Activated naive CD8-positive, alpha-beta T cell treated with anti-CD3 and anti-CD28 coated beads, Interleukin-2, amount 50 U/mL, for 16 hours (primary cell): ENCODE results near the gene GNAZ.
"Not testable (repeated sequence)": the region's sequence is repeated elsewhere in the genome, so short reads cannot be mapped to it uniquely, and the experiment has no call there.

Experiments
- DNase-seq: peaks from one replicate; pipeline ENCODE4 v3.0.0-alpha.2; 2020; ENCODE audit warnings: low read depth, low spot score

Gene GNAZ

DNA sequence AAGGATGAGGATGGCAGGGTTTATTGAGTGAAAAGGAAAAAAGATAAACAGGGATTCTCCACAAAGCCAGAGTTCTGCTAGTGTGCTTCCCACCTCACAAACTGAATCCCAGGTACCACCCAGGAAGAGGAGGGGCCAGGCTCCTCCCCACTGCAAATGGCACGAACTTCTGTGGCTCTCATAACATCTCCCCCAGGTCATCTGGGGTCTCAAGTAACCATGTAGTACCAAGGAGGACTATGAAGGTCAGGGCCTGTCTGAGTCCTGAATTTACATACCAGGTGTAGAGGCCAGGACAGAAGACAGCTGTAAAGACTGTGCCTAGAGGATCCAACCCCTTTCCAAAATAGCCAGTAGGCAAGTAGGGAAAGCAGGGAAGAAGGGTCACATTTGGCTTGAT, 25.7 kb upstream of the GNAZ start:
- no peak for DNase-seq

DNA sequence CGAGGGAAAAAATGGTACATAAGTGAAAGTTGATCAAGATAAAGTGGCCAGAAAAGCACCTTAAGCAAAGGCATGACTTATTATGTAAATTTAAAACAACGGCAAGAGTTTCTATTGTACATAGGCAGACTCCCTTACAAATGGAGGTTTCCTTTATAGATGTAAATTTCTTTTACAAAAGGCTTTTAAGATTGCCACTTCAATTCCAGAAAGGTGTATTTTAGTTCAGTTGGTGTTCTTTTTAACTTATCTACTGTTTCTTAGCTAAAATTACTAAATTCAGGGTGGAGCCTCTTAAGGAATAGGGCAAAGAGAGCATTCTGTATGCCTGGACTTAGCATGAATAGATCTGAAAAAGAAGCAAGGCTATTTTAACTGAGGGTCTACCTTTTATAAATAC, 24.9 kb upstream of the GNAZ start:
- DNase-seq = no peak

DNA sequence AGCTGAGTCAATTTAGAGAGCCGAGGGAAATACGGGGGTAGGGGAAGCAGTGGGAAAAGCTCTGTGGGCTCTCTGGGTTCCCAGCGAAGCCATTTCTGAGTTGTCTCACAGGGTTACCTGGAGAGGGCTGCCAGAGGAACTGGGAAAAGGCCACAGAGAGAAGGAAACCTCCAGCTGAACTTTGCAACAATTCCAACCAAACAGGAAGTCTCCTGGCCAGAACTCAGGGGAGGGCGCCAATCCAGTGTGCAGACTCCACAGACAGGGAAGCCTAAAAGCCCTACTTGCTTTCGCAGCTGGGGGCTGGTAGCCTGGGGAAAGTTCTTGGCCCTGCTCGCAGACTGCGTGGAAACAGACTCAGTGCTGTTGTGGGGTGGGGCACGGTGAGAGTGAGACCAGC, 23.1 kb upstream of the GNAZ start:
- no peak for DNase-seq

DNA sequence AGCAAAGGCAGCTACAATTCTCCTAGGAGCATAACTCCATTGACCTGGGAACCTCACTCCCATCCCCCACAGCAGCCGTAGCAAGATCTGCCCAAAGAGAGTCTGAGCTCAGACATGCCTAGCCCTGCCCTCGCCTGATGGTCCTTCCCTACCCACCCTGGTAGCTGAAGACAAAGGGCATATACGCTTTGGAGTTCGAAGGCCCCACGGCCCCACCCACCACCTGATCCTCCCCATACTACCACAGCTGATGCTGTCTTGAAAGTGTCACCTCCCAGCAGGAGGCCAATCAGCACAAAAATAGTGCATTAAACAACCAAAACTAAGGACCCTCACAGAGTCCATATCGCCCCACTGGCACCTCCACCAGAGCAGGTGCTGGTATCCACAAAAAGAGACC, 22.6 kb upstream of the GNAZ start:
- DNase-seq = no peak

DNA sequence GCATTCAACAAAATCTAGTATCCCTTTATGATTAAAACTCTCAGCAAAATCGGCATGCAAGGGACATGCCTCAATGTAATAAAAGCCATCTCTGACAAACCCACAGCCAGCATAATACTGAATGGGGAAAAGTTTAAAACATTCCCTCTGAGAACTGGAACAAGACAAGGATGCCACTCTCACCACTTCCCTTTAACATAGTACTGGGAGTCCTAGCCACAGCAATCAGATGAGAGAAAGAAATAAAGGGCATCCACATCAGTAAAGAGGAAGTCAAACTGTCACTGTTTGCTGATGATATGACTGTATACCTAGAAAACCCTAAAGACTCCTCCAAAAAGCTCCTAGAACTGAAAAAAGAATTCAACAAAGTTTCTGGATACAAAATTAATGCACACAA, 19.8 kb upstream of the GNAZ start:
- not testable (repeated sequence) for DNase-seq

DNA sequence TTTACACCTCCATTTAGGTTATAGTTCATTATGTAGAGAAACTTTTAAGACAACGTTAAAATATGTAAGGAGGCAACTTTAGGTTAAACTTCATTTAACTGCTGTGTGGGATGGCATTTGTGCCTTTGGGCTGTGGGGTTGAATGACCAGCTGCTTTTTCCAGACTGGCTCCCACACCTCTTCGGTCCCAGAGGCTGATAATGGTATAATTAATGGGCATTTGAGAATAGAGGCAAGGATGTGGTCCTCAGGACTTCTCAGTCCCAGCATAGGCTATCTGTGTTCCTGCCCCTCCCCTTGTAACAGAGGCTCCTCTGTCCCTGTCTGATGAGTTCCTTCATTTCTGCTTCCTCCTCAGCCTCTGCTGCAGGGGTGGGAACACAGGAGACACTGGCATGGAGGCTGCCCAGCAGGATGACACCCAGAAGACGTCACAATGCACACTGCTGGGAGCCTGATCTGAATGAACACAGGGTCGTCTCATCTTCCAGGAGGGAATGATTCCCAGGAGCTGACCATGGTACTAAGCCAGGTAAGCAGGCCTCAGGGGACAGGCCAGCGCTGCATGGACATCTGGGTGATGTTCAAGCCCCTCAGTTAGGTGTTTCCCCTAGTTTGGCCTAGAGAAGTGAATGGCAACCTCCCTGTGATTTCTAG, 17.1 kb upstream of the GNAZ start:
- no peak for DNase-seq

DNA sequence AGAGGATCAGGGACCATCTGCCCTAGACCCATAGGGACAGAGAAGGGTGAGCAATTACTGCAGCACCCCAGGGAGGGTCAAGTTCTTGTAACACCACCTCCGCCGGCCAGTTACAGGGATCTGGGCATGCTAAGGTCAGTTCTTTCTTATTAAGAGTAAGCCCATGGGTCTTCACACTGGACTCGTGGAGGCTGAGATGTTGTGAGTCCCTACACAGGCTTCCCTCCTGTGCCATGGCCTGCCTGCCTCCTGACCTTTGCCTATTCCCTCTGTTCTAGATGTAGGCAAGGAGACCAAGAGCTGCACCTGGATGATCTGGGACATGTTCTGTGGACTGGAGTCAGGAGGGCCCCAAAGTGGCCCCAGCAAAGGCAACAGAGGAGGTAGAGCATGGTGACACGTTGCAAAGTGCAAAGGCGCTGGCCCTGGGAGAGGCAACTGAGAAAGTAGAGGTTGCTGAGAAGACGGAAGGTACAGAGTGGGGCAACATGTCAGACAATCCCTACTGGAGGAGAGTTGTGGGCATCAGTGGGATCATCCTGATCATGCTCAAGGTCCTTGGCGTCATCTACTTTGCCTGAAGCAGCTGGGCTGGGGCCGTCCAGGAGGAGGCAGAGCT, 16.3 kb upstream of the GNAZ start:
- no peak for DNase-seq

DNA sequence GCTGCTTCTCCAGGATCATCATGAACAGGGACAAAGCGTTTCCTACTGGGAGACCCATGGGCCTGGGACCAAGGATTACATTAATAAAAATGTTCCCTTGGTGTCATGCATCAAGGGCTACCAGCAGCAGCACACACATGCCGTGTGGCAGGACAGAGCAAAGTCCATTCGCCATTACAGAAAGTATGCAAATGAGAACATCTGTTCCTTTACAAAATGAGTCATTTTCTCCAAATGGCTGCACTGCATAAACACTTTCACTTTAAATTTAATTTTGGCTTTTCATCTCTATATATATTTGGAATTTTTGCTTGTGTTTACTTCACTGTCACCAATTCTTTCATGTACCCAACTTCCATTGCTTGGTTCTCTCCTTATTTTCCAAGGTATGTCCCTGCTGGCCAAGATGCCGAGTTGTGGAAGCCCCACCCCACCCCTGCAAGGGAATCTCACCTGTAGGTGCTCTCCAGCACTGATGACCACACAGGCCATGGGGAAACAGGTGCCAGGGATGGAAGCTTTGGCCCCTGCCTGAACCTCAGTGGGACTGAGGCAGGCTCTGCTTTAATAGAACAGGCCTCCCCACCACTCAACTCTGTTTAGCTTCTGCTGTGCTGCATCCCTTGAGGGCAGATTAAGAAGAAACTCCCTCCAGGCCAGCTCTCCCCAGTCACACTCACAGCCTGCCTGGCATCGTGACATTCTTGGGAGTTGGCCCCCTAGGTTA, 15.6 kb upstream of the GNAZ start:
- no peak for DNase-seq

DNA sequence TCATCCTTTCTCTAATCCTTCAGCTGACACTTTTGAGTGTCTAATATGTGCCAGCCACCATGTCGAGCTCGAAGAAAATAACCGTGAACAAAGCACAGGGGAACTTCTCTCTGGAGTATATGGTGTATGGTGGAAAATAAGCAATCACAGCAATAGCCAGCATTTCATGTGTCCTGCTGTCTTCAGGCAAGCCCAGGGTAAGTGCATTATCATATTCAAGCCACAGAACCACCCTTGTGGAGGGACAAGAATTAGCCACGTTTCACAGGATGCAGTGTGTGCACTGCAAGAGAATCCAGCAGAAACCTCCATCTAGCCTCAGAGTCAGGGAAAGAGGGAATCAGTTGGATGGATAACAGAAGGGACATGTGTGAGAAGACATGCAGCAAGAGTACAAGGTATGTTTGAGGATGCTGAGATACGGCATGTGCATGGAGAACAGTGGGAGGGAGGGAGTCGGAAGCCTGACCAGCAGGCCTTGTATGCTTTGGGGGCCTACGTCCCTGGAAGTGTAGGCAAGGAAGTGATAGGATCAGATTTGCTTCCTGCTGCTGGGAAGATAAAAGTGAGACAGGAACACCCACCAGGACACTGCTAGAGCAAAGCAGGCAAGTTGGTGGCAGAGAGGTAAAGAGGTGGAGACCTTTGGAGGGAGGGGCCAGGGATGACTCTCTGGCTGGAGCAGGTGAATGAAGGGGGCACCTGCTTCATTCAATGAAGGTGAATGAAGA, 14.7 kb upstream of the GNAZ start:
- no peak for DNase-seq

DNA sequence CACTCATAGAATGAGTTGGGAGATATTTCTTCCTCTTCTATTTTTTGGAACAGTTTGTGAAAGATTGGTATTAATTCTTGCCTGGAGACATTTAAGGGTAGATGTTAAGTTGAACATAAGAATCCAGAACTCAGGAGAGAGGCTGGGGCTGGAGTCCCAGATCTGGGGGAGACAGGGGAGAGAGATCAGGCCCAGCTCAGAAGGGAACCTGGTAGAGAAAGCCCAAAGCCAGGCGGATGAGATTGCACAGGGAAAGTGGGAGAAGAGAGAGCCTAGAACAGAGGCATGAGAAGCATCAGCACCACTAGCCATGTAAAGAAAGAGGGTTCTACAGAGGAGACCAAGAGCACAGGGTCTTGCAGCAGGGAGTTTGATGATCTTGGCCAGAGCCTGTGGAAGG, 13.0 kb upstream of the GNAZ start:
- no peak for DNase-seq

DNA sequence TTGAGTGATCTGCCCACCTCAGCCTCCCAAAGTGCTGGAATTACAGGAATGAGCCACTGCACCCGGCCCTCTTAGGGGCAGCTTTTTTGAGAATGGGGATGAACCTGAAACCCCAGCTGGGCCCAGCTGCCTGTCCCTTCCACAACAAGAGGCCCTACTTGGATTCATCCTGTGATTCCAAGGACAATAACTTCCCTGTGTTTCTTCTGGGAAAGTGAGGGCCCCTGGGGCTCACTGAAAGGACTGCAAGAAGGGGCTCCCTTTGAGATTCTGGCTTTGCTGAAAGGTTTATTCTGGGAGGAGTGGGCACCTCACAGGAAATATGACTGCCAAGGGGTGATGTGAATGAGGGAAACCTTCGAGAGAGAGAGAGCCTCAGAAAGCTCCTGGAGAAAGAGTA, 12.3 kb upstream of the GNAZ start:
- no peak for DNase-seq

DNA sequence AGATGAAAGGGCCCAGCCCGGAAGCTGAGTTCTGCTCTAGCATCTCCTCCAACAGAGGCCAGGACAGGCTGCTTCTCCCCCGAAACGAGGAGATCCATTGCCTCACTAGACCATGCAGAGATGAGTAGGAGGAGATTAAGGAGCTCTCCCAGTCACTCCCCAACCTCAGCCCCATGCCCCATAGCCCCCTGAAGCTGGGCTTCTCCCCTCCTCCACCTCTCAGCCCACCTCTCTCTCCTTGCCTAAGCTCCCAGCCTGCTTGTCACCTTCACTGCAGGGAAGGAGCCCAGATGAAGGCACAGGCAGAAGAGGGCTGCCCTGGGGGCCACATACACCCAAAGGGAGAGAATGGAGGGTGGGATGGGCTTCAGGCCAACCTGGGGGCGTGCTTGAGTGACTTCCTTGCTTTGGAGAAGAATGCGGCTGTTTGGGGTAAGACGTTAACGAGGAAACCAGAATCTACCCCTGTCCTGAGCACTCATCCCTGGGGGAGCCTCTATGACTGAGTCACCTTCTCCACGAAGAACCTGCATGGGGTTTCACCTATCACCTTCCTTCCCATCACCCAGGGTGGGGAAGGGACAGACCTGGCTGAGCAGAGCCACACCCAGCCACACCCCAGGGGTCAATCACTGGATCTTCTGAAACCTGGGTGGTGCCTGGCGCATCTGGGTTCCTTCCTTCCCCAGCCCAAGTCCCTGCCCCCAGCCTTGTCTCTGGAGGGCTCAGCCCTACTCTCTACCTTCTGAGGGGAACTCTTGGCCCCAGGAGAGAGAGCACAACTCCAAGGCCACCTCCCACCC, 11.6 kb upstream of the GNAZ start:
- DNase-seq = no peak

DNA sequence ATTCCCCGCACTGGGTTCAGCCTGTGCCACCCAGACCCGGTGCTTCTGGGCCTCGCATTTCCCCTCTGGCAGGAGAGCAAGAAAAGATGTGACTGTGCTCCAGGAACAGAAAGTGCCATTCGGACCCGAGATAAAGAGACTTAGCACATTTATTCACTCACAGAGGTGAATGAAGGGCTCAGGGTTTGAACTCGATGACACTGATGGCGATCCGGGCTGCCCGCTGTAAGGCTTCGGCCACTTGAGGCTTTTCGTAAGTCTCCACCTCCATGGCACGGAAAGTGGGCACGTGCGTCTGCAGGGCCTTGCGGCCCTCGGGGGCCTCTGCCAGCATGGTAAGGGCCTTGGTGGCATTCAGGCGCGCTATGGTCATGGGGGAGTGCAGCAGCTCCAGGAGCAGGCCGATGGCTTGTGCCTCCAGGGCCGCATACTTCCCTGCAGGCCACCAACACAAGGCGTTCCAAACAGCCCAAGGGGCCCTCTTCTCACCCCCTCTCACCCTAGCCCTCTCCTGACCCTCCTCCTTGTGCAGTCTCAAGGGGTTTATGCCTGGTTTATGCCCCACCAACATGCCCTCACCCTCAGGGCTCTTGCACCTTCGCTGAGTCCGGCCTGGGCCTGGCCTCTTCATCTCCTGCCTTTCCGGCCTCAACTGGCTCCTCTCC, 10.9 kb upstream of the GNAZ start:
- DNase-seq = no peak

DNA sequence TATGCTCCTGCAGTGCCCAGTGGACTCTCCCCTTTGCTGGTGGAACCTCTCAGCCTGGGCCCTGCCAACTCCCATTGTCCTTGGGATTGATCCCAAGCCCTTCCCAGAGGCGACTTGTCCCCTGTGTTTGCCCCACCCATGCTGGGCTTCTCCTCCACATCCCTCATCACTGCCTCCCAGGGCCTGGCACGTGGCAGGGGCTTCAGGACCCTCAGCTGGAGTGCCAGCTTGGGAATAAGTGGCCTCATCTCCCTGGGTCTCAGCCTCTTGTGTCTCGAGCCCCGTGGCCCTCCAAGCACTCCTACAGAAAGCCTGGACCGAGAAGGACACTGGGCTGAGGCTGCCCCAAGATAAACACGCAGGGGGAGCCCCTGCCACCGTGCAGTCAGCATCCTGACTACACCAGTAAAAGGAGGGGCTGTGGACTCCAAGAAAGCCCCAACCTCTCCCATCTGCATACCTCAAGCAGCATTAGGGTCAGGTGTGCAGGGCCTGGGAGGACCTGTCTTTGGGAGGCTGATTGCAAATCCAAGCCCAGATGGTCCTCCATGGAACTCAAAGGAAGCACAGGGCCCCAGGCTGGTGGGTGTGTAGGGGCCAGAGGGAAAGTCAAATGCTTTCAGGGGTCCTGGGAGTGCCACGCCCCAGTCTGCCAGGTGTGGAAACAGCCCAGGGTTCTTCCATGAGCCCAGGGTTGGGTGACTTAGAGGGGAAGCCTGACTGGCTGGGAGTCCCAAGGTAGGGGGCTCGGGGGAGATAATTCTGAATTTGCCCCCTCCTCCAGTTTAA, 9.5 kb upstream of the GNAZ start:
- DNase-seq = no peak

DNA sequence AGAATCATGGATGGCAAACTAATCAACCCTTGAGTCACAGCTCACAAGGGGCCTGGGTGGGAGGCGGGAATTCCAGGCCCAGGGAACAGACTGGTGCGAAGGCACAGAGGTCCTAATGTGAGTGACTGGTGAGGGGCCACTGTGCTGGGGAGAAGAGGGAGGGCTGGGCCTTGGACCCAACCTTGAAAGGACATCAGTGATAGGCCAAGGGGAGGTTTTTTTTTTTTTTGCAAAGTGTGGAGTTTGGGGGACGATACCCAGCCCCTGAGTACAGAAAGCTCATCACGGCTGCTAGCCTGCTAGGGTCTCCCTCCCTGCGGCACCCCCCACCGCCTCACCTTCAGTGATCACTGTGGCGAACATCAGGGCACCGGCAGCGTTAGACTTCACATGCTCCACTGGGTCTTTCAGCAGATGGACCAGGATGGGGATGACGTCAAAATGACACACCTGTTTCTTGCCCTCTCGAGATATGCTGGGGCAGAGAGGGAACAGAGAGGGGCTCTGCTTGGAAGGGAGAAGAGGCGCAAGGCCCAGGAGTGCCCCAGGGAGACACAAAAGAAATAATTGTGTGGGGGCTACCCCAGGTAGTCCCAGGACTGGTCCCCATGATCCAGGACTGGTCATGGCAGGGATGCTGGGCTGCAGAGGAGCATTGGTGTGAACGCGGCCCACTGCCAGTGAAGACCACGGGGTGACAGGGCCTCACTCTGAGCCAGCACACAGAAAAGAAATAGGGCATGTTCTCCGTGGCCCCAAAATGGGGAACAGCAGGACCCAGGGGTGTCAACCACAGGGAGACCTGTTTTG, 8.6 kb upstream of the GNAZ start:
- DNase-seq = no peak

DNA sequence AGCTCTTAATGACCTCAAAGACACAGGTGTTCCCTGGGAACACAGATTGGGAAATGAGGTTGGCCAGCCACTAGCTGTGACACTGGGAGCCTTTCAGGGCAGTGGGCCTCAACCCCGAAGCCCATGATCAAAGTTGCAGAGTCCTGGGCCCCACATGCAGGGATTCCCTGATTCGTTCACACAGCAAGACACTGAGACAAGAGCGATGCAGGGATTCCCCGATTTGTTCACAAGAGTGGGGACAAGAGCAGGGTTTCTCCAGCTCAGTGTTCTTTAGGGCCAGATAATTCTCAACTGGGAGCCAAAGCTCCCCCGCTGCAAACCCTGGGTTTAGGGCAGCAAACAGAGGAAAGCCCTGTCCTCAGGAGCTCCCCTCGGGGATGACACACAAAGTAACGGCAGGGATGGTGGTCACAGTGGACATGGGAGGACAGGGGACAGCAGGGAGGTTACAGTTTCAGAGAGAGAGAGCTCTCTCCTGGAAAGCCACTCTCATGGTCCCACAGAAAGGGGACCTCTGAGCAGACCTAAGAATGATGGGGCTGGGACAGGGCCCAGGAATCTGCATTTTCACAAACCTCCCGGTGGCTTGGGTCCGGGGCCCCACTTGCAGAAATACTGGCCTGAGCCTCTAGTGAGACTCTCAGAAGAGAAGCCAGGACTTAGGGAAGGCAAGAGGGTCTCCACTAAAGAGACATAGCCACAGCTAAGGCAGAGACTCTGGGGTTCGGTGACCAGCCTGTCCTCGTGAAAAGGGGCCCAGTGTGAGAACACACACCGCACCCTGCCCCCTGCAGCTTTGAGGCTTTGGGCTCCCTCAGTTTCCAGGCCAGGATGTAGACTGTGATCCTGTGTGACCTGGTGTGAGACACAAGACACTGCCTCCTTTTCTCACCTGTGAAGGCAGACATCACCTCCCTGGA, 7.4 kb upstream of the GNAZ start:
- DNase-seq = no peak

DNA sequence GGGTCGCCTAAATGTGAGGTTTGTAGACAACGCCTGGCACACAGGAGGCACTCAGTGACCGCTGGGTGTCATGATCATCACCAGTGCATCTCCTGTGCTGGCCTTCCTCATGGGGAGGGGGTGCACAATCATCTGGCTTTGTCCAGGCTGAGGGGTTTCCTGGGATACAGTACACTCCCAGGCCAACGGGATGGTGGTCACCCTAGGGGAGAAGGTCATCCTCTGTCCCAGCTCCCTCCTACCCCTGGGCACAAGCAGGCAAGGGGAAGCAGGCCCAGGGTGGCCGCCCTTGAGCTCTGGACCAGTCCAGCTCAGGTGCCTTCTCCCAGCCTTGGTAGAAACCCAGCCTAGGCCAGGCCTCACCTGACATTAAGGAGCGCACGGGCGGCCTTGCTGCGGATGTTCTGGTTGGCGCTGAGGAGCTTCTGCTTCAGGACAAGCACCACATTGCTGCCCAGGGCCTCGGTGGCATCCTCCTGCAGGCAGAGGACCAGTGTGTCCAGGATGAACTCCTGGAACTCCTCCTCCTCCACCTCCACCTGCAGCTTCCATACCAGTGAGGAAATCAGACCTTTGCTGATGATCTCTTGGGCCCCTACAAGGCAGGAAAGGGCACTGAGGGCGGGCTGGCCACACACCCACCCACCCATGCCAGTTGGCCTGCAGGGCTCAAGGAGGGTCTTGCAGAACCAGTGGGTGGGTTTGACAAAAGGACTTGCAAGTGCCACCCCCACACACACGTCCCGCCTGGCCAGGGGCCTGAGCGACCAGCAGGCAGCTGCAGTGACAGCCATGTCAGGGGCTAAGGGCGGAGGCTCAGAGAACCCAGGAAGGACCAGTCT, 6.6 kb upstream of the GNAZ start:
- DNase-seq = no peak
